HCT116 (cell line): ENCODE results near the gene GIMAP8. TPM values are rescaled to one million over a fixed set of nuclear protein-coding genes. Genes with fewer than 3 reads are reported as not detected.

ENCODE experiments used
- ATAC-seq: fragments of 200-7000 bp; cut with Tn5 transposase; 2 replicates; pipeline ENCODE4 v1.9.1; 2020; ENCODE audit warnings: mild to moderate bottlenecking, moderate library complexity
- BruUV-seq: library from RNA; stranded (reverse); fragments of 400-500 nt; replicated peaks from 2 replicates; lab custom pipeline; 2021; lab: Mats Ljungman, UMichigan
- CTCF ChIA-PET: fragments of 300-600 bp; sonication (Branson Sonifier 250); formaldehyde crosslinking; loops from one replicate; lab custom pipeline; 2021; ENCODE audit warnings: antibody characterized with exemption; lab: Charles Lee
- POLR2A ChIA-PET: fragments of 300-600, 350-600 bp; sonication (Branson Sonifier 250); formaldehyde crosslinking; loops from one replicate; lab custom pipeline; 2021; ENCODE audit warnings: antibody characterized with exemption; lab: Charles Lee
- RAD21 ChIA-PET, 2 experiments: fragments of 300-600 bp; sonication (Branson Sonifier 250); formaldehyde crosslinking; loops; one replicate each; lab custom pipeline; 2023; ENCODE audit warnings: low total read pairs in 2 of 2; ENCODE audit not compliant: uncharacterized antibody in 2 of 2, unreplicated experiment in 2 of 2, low non-redundant PET in 1 of 2; lab: Charles Lee
- DNase-seq: peaks from one replicate; pipeline ENCODE4 v3.0.0-alpha.2; 2010; ENCODE audit warnings: low read depth, low spot score
- H2AFZ ChIP-seq: fragments of 200-600 bp; shearing (Covaris generic), sonication (generic); 2 replicates; pipeline ENCODE4 v1.6.1; 2017; ENCODE audit warnings: low read depth, mixed run types, mixed read lengths, antibody characterized with exemption, low read length; ENCODE audit not compliant: poor library complexity, severe bottlenecking
- H3K27ac ChIP-seq: 2 replicates; pipeline ENCODE4 v1.5.1; 2012; ENCODE audit warnings: low read depth, low read length
- H3K27me3 ChIP-seq: fragments of 200-600 bp; sonication (generic); 2 replicates; pipeline ENCODE4 v1.6.1; 2016; ENCODE audit warnings: mixed run types, low read length, mixed read lengths; ENCODE audit not compliant: insufficient read depth
- H3K36me3 ChIP-seq, 2 experiments: fragments of 200-500 bp in 1 of 2; fragments of 200-600 bp in 1 of 2; sonication (Bioruptor generic) in 1 of 2; sonication (generic) in 1 of 2; 2 replicates each; pipeline versions ENCODE4 v1.5.1 to v1.6.1; 2014 to 2016; ENCODE audit warnings: low read length in 2 of 2, inconsistent platforms in 1 of 2, mixed read lengths in 1 of 2, mixed run types in 1 of 2; ENCODE audit not compliant: insufficient read depth in 2 of 2, control insufficient read depth in 1 of 2
- H3K4me1 ChIP-seq, 2 experiments: fragments of 200-600 bp in 1 of 2; sonication (generic) in 1 of 2; 2 replicates each; pipeline versions ENCODE4 v1.5.1 to v1.6.1; 2012 to 2017; ENCODE audit warnings: low read length in 2 of 2, inconsistent platforms in 1 of 2, mild to moderate bottlenecking in 1 of 2, mixed read lengths in 1 of 2, mixed run types in 1 of 2, moderate library complexity in 1 of 2; ENCODE audit not compliant: insufficient read depth in 2 of 2, control insufficient read depth in 1 of 2
- H3K4me2 ChIP-seq: fragments of 200-600 bp; sonication (generic); 2 replicates; pipeline ENCODE4 v1.6.1; 2017; ENCODE audit warnings: mixed run types, low read length, mixed read lengths
- H3K4me3 ChIP-seq, 2 experiments: fragments of 200-600 bp in 1 of 2; sonication (generic) in 1 of 2; replicated peaks in 1 of 2; 2 replicates each; pipeline ENCODE4 v1.5.1; 2011 to 2016; ENCODE audit warnings: low read length in 2 of 2, control low read depth in 1 of 2, low read depth in 1 of 2, mild to moderate bottlenecking in 1 of 2, mixed read lengths in 1 of 2, mixed run types in 1 of 2
- H3K79me2 ChIP-seq: fragments of 200-600 bp; sonication (generic); 2 replicates; pipeline ENCODE4 v1.6.1; 2017; ENCODE audit warnings: mild to moderate bottlenecking, mixed run types, low read length, moderate library complexity, mixed read lengths; ENCODE audit not compliant: insufficient read depth
- H3K9ac ChIP-seq: fragments of 200-600 bp; sonication (generic); 2 replicates; pipeline ENCODE4 v1.6.1; 2016; ENCODE audit warnings: low read length, mixed read lengths
- H3K9me2 ChIP-seq: fragments of 200-600 bp; sonication (generic), shearing (Covaris generic); 2 replicates; pipeline ENCODE4 v1.6.1; 2017; ENCODE audit warnings: mixed run types, mild to moderate bottlenecking, moderate library complexity; ENCODE audit not compliant: insufficient read depth
- H3K9me3 ChIP-seq, 2 experiments: fragments of 200-500 bp in 1 of 2; fragments of 200-600 bp in 1 of 2; sonication (Bioruptor generic) in 1 of 2; sonication (generic) in 1 of 2; 2 replicates each; pipeline ENCODE4 v1.6.1; 2014 to 2017; ENCODE audit warnings: low read length in 2 of 2, mixed read lengths in 2 of 2, inconsistent platforms in 1 of 2, low read depth in 1 of 2, mild to moderate bottlenecking in 1 of 2, mixed run types in 1 of 2, moderate library complexity in 1 of 2; ENCODE audit not compliant: control insufficient read depth in 1 of 2, insufficient read depth in 1 of 2
- H4K20me1 ChIP-seq: fragments of 200-600 bp; sonication (generic), shearing (Covaris generic); 2 replicates; pipeline ENCODE4 v1.6.1; 2017; ENCODE audit warnings: mixed run types, mild to moderate bottlenecking, moderate library complexity; ENCODE audit not compliant: insufficient read depth
- CBX3 ChIP-seq: IDR thresholded peaks from 2 replicates; pipeline ENCODE4 v1.6.1; 2012; ENCODE audit warnings: low read depth
- CEBPB ChIP-seq: IDR thresholded peaks from 2 replicates; pipeline ENCODE4 v1.6.1; 2012; ENCODE audit warnings: low read depth
- EZH2 ChIP-seq: fragments of 200-600 bp; sonication (generic); IDR thresholded peaks from 2 replicates; pipeline ENCODE4 v1.6.1; 2017; ENCODE audit warnings: antibody characterized with exemption, mixed run types
- EZH2phosphoT487 ChIP-seq: fragments of 200-600 bp; IDR thresholded peaks from 2 replicates; pipeline ENCODE4 v1.6.1; 2018; ENCODE audit warnings: antibody characterized with exemption, borderline replicate concordance
- FOSL1 ChIP-seq: IDR thresholded peaks from 2 replicates; pipeline ENCODE4 v1.6.1; 2012; ENCODE audit warnings: low read depth
- JUND ChIP-seq: IDR thresholded peaks from 2 replicates; pipeline ENCODE4 v1.6.1; 2012
- POLR2AphosphoS5 ChIP-seq: IDR thresholded peaks from 2 replicates; pipeline ENCODE4 v1.6.1; 2011; ENCODE audit warnings: mild to moderate bottlenecking, low read depth, low read length, moderate library complexity
- RAD21 ChIP-seq: IDR thresholded peaks from 2 replicates; pipeline ENCODE4 v1.6.1; 2012; ENCODE audit warnings: low read depth, mild to moderate bottlenecking
- SP1 ChIP-seq: IDR thresholded peaks from 2 replicates; pipeline ENCODE4 v1.6.1; 2012; ENCODE audit warnings: low read depth
- SRF ChIP-seq: IDR thresholded peaks from 2 replicates; pipeline ENCODE4 v1.6.1; 2012; ENCODE audit warnings: low read depth
- YY1 ChIP-seq: IDR thresholded peaks from 2 replicates; pipeline ENCODE4 v1.6.1; 2011; ENCODE audit warnings: low read length, low read depth, moderate library complexity, mild to moderate bottlenecking; ENCODE audit not compliant: insufficient replicate concordance; ENCODE audit errors: extremely low read depth
- ZBTB33 ChIP-seq: IDR thresholded peaks from 2 replicates; pipeline ENCODE4 v1.6.1; 2011; ENCODE audit warnings: mild to moderate bottlenecking, low read length, moderate library complexity; ENCODE audit not compliant: insufficient replicate concordance; ENCODE audit errors: extremely low read depth
- ZFX ChIP-seq: fragments of 450-650 bp; IDR thresholded peaks from 2 replicates; pipeline ENCODE4 v1.6.1; 2017
- ZNF274 ChIP-seq: fragments of 200-500 bp; sonication (Bioruptor generic); IDR thresholded peaks from 2 replicates; pipeline ENCODE4 v1.6.1; 2014; ENCODE audit warnings: mild to moderate bottlenecking, low read depth, low read length, inconsistent platforms
- intact Hi-C: fragments of 100-400 bp; cut with micrococcal nuclease; formaldehyde crosslinking; loops from 2 replicates; pipeline ENCODE4 v1.10.0; 2022
- total RNA-seq: library from RNA; stranded (reverse); gene quantifications from one replicate; pipeline ENCODE4 v1.2.1, GENCODE V29; 2021; ENCODE audit not compliant: unreplicated experiment
- TF ChIP-seq, protein P1 (sequence below): IDR thresholded peaks from 2 replicates; pipeline ENCODE4 v1.6.1; 2012

The GIMAP8 gene
- total RNA-seq, 1 experiment from 2014 or later, result 0.15 TPM

- Histone ChIP-seq H3K4me1 (no peaks in the 10 kb centered on the region), H3K9me2 (no peaks in the 10 kb centered on the region), H3K9ac (no peak overlapping the region), H2AFZ (no peak overlapping the region), H3K36me3 (no peaks in the 10 kb centered on the region), H3K4me3 (no peak overlapping the region), H3K27me3 (peaks cover 12% of the 10 kb centered on the region; the same call in 1 of the 2 replicates), H4K20me1 (no peaks in the 10 kb centered on the region), H3K27ac (no peak overlapping the region), H3K79me2 (no peaks in the 10 kb centered on the region), H3K4me2 (no peak overlapping the region), H3K9me3 (no peaks in the 10 kb centered on the region)
- intact Hi-C loops, result no loop called here
- DNase-seq (no peak), ATAC-seq (no peak)
- RAD21 ChIA-PET, result no interaction called here
- BruUV-seq, result no TSS peak
- CTCF ChIA-PET, result no interaction called here
- POLR2A ChIA-PET, result no interaction called here
- TF ChIP-seq ZNF274 (no peak), RAD21 (no peak), JUND (no peak), ZBTB33 (no peak), EZH2 (no peak), CEBPB (no peak), ZFX (no peak), YY1 (no peak), EZH2phosphoT487 (no peak), SP1 (no peak), POLR2AphosphoS5 (no peak), CBX3 (no peak), SRF (no peak), FOSL1 (no peak)
- TF ChIP-seq, protein P1, sequence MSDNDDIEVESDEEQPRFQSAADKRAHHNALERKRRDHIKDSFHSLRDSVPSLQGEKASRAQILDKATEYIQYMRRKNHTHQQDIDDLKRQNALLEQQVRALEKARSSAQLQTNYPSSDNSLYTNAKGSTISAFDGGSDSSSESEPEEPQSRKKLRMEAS, result no peak
Measured at GRCh38 chr7:150461520-150461919, 11.1 kb downstream of the GIMAP8 start.
